Measurements from ENCODE around the gene EP300.

DNA sequence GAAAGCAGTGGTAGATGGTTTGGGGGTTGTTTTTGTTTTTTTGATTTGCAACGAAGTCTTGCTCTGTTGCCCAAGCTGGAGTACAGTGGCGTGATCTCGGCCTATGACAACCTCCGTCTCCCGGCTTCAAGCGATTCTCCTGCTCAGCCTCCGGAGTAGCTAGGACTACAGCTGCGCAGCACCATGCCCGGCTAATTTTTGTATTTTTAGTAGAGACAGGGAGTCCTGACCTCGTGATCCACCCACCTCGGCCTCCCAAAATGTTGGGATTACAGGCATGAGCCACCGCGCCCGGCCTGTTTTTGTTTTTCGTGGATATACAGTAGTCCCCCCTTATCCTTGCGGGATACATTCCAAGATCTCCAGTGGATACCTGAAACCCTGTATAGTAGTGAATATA, 6.6 kb downstream of the EP300 start:
- TF ChIP-seq, protein P1, sequence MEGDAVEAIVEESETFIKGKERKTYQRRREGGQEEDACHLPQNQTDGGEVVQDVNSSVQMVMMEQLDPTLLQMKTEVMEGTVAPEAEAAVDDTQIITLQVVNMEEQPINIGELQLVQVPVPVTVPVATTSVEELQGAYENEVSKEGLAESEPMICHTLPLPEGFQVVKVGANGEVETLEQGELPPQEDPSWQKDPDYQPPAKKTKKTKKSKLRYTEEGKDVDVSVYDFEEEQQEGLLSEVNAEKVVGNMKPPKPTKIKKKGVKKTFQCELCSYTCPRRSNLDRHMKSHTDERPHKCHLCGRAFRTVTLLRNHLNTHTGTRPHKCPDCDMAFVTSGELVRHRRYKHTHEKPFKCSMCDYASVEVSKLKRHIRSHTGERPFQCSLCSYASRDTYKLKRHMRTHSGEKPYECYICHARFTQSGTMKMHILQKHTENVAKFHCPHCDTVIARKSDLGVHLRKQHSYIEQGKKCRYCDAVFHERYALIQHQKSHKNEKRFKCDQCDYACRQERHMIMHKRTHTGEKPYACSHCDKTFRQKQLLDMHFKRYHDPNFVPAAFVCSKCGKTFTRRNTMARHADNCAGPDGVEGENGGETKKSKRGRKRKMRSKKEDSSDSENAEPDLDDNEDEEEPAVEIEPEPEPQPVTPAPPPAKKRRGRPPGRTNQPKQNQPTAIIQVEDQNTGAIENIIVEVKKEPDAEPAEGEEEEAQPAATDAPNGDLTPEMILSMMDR (IDR thresholded peaks at IDR 0.05; ENCODE audit: poor library complexity, severe bottlenecking), result no peak
- TF ChIP-seq EZH2 (IDR thresholded peaks at IDR 0.05; ENCODE audit: borderline replicate concordance, insufficient read depth, low read length, poor library complexity, severe bottlenecking), result no peak
- TF ChIP-seq TAF1 (IDR thresholded peaks at IDR 0.05; ENCODE audit: low read depth), result no peak
- no peak for TF ChIP-seq POLR2AphosphoS5 (IDR thresholded peaks at IDR 0.05)
- TF ChIP-seq, protein P2, sequence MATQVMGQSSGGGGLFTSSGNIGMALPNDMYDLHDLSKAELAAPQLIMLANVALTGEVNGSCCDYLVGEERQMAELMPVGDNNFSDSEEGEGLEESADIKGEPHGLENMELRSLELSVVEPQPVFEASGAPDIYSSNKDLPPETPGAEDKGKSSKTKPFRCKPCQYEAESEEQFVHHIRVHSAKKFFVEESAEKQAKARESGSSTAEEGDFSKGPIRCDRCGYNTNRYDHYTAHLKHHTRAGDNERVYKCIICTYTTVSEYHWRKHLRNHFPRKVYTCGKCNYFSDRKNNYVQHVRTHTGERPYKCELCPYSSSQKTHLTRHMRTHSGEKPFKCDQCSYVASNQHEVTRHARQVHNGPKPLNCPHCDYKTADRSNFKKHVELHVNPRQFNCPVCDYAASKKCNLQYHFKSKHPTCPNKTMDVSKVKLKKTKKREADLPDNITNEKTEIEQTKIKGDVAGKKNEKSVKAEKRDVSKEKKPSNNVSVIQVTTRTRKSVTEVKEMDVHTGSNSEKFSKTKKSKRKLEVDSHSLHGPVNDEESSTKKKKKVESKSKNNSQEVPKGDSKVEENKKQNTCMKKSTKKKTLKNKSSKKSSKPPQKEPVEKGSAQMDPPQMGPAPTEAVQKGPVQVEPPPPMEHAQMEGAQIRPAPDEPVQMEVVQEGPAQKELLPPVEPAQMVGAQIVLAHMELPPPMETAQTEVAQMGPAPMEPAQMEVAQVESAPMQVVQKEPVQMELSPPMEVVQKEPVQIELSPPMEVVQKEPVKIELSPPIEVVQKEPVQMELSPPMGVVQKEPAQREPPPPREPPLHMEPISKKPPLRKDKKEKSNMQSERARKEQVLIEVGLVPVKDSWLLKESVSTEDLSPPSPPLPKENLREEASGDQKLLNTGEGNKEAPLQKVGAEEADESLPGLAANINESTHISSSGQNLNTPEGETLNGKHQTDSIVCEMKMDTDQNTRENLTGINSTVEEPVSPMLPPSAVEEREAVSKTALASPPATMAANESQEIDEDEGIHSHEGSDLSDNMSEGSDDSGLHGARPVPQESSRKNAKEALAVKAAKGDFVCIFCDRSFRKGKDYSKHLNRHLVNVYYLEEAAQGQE (IDR thresholded peaks at IDR 0.05; ENCODE audit: borderline replicate concordance), result no peak
- TF ChIP-seq MXI1 (conservative IDR thresholded peaks at IDR 0.05; ENCODE audit: poor library complexity, severe bottlenecking), result no peak
- TF ChIP-seq EP300 (conservative IDR thresholded peaks at IDR 0.05; ENCODE audit: poor library complexity, severe bottlenecking), result no peak
- TF ChIP-seq SMC3 (conservative IDR thresholded peaks at IDR 0.05; ENCODE audit: poor library complexity), result no peak
